ENCODE results near the gene DLG2.
"Not testable (repeated sequence)": the region's sequence is repeated elsewhere in the genome, so short reads cannot be mapped to it uniquely, and the experiment has no call there.

The DLG2 gene

DNA sequence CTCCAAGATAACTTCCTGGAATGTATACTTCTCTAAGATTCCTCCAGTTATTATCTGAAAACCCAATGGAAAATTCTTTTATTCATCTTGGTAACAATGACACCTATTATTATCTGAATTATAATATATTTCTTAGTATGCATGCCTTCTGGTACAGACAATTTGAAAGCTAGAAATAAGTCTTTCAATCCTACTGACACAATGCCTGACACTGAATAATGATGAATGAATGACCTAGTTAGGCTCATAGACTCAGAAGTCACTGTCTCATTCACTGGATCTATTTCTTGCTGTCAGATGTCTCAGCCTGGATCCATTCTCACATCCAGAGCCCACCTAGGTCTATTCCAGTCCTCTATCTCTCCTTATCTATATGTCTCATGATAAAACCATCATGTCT, 1214.3 kb downstream of the DLG2 start:
- FAIRE-seq = no peak

DNA sequence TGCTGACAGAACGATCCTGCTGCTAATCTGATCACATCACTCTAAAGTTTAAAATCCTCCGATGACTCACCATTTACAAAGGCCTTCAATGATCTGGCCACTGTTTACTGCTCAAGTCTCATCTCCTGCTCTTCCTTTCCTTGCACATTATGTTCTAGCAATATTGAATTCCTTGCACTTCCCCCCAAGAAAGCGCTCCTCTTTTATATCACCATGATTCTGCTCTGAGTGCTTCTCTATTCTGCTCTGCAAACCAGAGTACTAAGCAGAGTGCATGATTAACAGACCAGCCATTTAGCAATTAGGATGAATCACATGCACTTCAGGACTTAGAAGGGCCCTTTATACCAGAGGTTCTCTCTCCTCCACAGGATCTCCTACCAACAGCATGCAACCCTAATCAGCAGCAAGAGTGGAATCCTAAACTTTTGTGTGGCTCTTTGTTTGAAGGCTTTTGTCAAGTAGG, 1218.2 kb downstream of the DLG2 start:
- no peak for FAIRE-seq

DNA sequence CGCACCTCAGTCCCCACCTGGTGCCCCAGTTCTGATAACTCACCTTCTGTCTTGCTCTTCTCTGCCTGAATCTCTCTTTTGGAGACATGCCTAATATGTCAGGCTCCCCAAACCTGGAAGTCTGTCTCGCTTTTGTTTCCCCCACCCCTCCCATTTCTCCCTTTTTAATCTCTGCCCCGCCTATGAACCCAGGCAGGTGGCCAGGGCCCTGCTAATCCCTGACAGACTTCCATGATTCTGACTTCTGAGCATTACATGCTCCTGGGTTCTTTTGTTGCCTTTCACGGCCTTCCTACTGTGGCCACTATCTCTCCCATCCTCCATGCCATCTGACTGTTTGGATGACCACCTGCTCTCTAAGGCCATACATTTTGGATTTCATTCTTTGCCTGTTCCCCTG, 1220.1 kb downstream of the DLG2 start:
- FAIRE-seq = no peak

DNA sequence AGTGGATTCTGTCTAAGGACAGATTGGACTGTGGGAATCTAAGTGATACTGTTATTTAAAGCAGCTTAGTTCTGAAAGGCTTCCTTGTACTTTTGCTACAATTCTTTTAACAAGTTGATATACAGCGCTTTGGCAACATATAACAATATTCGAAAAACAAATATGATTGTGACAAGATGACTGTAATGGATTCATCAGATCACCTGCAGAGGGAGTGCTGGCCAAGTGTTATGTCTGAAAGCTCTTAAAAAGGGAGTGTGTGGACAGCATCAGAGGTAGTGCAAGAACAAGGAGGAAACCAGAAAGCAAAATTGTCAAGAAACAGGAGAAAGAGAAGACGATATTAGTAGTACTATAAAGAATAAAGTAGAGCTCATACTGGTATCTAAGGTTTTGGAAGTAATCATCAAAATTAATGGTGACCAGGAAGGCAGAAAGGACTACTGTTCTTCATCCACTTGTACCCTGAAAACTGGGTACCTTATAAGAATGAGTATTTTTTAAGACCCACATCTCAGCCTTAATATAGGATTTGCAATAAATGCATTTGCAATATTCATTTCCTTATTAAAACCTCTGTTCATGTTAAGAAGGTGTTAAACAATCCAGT, 1229.0 kb downstream of the DLG2 start:
- FAIRE-seq = no peak

DNA sequence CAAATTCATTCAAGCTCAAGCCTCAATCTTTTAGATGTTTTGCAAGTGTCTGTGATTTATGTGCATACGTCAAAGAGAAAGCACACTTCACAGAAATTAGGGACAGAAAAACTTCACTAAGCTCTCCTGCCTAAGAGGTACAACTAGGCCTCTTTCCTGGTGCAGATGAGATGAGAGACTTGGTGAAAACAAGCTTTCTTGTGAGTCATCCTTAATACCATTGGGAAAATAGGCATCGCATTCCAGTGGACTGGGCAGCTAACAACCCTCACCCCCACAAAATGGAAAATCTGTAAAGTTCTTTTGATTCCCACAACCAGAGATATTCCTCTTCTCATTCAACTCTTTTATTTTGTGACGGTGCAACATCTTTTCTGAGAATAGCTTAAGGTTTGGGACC, 1230.6 kb downstream of the DLG2 start:
- FAIRE-seq = no peak

DNA sequence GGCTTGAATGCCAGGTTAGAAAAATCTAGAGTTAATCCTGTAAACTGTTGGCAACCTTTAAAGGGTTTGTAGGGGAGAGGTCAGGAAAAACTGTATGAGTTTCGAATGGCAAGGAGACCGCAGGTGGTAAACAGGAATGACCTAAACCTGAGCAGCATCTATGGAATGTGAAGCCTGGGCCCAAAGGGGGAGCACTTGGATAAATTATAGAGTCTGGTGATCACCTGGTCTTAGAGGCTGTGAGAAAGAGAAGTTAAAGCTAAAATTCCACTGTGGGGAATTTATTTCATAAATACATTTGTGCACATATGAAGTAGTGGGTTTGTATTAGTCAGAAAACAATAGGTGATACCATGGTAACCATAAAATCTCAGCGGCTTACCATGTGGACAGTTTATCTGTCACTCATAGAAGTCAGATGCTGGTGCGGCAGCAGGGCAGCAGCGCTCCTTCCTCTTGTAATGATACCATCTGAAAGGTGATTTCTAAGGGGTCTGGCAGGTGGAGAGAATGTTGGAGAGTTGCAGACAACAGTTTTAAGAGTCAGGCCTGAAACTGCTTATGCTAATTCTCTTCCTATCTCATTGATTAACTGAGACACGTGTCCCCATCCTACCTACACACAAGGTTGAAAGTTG, 1236.6 kb downstream of the DLG2 start:
- no peak for FAIRE-seq

DNA sequence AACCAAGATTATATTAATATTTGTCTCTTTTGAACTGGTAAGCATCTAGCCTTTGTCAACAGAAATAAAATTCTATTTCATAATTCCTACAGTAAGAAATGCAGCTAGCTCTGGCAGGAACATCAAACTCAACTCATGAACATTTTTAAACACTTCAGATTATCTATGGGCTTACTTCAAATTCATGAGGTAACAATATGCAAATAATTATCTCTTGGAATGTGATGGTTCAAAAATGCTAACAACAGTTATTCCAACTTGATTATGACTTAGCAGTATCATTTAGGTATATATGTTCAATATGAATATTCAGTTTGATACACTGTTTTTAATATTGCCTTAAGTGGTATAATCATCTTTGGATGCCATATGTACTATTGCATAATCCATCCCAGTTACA, 1237.4 kb downstream of the DLG2 start:
- no peak for FAIRE-seq

DNA sequence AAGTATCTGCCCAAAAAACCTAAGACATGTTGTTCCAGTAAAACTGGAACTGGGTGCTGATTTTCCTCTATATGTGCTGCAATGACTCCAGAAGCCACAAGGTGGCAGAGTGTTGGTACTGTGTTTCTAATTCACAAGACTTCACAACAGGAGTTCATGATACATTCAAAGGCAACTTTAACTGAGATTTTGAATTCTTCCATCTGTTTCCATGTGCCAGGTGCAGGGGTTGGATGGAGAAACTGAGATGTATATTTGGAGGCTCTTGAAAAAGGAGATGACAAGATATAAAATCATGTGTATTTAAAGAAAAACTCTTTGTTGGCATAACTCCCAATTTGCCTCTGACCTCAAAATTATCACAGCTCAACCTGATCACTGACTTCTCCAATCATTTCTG, 1242.4 kb downstream of the DLG2 start:
- peak; percentile 93 for FAIRE-seq

DNA sequence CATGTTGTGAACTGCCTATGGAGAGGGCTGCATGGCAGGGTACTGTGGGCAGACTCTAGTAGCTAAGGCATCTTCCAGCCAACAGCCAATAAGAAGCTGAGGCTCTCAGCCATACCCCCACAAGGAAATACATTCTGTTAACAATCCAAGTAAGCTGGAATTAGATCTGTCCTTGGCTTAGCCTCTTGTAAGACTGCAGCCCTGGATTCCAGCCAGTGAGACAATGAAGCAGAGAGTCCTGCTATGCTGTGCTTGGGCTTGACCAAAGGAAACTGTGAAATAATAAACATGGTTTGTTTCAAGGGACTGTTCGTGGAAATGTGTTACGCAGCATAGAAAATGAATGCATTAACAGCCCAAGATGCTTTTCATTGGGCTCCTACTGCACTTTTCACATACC, 1243.6 kb downstream of the DLG2 start:
- no peak for FAIRE-seq

DNA sequence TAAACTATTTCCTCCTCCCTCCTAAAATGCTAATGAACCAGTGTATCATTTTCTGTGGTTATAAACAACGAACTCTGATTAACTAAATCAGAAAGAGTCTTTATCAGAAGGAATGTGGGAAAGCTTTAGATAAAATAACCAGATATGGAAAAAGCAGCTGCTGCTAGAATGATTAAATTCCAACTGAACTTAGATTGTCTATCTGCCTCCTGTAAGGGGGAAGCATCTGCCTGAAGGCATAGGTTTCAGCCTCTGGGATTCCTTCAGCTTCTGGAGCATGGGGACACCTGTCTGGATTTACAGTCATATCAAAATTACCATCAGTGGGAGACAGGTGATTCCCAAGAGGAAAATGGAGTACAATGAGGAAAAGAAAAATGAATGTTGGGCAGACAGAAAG, 1245.5 kb downstream of the DLG2 start:
- no peak for FAIRE-seq

DNA sequence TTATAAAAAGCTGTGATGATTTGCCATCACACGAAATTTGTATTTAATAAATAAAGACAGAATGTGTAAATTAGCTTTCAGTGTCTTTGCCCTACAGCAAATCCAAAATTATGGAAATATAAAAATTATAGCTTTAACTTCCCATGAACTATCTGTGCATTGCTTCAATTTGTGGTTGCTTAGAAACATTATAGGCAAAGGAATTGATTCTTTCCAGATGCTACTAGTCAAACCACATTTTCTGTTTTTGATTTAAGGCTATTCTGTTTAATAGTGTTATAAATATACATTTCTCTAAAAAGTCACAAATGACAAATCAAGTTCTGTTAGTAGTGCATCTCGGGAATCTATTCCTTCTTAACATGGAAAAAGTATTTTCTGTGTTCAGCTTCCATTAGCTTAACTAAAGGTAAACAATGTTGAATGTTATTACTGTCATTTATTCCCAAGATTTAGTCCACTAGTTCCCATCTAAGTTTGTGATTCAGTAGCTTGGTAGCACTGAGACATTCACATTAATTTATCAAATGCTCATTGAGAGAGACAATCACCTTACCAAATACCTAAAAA, 1254.7 kb downstream of the DLG2 start:
- FAIRE-seq = no peak

DNA sequence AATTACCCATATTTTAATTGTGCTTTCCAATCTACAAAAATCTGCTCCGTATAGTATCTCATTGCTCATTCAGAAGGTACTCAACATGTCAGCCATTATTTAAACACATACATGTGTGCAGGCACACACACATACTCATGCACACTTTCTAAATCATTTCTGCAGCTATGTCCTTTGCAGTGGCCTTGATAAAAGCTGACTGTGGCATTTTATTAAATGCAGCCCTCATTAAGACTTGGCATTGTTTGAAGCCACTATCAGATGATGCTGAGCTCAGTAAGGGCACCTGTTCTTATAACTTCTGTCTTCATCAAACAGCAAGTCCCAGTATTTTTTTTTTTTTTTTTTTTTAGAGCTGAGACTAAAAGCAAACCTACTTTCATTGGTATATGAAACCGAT, 1269.1 kb downstream of the DLG2 start:
- FAIRE-seq = no peak

DNA sequence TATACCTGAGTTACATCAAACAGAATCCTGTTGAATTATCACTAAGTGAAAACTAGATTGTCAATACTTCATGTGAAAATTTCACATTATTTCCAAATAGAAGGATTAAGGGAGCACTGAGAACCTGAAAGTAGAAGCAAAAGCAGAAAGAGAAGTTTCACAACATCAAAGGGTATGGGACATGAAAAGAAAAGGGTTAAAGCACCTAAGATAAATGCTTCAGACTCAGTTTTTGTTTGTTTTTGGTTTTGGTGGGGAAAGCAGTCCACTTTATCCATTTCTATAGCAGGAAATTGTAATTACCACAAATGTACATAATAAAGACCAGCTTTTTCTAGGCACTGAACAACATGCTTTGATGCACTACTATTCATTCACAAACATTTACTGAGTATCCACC, 1271.2 kb downstream of the DLG2 start:
- FAIRE-seq = no peak

DNA sequence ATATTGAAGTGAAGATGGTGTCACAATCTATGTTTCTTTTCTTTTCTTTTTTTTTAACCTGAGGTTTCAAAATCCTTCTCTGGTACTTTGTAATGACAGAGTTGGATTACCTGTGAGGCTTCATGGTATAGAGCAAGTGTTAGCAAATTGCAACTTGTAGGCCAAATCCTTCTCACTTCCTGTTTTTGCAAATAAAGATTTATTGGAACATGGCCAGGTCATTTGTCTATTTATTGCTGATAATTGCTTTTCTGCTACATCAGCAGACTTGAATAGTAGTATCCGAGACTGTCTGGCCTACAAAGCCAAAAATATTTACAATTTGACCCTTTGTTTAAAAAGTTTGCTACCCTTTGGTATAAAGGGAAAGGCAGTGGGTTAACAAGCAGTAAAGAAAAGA, 1281.5 kb downstream of the DLG2 start:
- no peak for FAIRE-seq

DNA sequence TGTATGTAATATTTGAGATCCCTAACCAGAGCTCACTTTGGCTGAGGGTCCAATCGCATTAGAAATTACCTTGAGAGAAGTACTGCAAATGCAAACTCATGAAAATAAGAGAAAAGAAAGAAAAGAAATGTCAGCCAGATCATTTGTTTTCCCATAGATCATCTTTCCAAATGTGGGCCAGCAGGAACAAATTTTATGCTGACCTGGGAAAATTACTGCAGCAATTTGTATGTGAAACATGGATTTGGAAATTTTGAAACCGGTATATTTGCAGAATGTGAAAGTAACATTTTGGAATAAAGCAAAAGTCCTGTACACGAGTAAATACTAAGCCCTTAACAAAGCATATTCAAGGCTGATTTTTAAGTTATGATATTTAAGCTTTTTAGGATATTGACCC, 1282.1 kb downstream of the DLG2 start:
- no peak for FAIRE-seq

DNA sequence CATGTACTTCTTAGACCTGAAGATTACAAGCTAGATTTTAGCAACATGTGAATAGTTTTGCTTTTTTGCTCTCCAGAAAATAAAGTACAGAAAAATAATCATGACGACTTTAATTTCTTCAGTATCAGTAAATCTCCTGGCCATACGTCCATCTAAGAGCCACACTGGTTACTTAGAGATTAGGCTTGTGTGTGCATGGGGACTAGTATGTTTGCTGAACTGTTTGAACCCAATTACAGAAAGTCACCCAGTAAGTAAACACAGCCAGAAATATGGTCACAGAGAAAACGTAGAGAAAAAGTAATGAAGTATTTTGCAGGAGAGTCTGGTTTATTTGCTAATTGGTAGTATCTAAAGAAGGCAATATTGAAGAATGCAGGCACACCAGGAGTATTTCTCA, 1287.3 kb downstream of the DLG2 start:
- no peak for FAIRE-seq

DNA sequence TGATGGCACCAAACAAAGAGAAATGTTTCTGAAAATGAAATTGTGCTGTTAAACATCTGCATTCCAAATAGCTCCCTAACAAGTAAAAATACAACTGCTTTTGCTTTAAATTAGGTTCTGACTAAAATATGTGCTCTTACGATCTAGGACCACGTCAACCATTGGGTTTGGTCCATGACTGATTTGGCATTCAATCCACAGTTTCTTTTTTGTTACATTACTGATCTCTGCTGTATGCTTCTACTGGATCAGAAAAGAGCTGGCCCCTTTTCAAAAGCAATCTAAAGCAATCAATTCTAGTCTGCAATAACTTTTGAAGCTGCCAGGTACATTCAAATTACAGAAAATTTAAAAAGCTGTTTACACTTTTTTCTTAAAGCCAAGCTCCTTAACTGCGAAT, 1293.9 kb downstream of the DLG2 start:
- no peak for FAIRE-seq

DNA sequence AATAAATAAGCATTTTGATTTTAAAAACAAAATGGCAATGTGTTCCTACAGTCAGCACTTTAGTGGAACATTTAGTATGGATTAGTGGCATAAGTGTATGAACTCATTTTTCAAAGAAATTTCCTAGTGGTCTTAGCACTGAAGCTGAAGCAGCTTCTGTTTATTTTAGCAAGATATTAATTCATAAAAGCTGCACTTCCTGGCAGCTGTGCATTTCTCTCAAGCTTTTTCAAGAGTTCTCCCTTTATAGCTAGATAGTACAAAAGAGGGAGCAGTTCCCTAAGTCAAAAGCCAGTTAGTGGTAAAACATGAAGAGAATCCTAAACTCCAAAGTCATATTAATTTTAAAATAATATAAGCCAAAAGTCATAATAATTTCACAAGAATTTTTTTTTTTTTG, 1304.9 kb downstream of the DLG2 start:
- no peak for FAIRE-seq

DNA sequence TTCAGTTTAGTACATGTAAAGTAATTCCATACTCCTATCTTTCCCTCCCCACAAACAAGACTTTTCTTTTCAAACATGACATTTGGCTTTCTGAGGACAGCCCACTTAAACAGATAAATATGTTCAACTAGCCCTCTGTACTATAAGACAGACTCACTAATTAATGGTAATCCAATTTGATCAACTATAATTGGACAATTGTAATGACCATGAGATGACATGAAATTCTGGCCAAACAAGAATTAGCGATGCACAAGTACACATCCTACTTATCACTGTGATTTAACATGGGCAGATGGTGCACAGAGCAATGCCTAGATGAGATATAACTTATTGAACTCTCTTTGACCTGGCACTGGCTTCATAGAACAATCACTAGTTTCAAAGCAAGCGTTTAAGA, 1307.3 kb downstream of the DLG2 start:
- no peak for FAIRE-seq

DNA sequence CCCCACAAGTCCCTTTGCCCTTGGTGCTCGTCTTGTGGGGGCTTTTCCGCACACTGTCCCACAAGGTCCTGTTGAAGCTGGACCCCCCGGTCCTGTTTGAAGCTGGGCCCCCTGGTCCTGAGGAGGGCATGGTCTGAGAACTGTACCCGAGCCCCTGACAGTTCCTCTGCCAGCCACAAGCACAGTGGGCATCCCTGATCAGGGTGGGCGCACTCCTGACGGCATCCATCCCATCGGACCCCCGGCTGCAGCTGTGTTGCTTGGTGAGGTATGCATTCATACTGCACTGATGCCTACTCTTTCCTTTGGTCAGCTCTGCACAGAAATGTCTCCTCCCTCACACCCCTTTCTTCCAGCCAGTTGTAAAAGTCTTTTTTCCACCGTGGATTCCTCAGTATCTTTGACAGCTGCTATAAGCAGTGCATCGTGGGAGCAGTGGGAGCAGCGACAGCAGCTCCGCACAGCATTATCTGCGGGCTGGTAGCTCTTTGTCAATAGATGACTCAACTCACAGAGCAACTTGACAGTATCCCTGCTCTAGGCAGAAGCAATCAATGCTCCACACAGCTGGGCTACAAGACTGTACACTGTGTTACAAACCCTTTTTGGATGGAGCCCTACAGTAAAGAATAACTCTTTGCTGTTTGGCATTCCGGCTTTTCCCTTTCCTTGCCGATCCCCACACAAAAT, 1310.1 kb downstream of the DLG2 start:
- FAIRE-seq = no peak

DNA sequence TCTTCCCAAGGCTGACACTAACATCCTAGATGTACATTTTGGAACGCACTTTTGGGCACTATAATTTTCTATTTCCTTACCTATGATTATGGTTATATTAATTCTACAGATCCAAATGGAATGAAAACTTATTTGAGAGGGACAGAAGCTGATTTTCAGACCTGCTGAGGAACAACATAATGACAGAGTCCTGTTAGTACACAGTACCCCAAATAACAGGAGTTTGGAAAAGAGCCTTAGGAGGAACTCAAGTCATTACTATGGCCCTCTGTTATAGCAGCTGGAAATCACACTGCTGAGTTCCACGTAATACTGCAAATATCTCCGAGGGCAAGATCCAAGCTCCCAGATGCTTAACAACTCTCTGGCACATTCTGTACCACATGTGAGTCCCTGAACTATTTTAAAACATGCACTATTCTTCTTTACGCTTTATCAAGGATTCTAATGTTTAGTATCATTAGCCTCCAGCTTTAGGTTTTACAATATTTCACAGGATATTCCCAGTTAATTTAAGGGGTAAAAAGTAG, 1313.2 kb downstream of the DLG2 start:
- FAIRE-seq = no peak

DNA sequence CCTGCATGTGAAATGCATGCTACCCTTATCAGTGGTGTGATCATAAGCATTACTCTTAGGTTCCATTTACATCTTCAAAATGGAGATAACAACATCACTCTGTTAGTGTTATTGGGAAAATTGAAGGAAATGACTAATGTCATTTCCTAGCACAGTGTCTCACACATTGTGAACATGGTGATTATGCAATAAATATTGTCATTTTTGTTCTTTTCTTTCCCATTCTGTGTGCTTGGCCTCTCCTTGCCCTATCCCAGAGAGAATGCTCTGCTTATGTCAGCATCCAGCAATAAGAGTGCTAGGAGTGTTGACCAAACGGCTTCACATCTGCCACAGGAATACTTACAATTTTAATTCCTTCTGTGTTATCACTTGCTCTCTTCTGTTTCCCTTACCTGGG, 1316.9 kb downstream of the DLG2 start:
- no peak for FAIRE-seq

DNA sequence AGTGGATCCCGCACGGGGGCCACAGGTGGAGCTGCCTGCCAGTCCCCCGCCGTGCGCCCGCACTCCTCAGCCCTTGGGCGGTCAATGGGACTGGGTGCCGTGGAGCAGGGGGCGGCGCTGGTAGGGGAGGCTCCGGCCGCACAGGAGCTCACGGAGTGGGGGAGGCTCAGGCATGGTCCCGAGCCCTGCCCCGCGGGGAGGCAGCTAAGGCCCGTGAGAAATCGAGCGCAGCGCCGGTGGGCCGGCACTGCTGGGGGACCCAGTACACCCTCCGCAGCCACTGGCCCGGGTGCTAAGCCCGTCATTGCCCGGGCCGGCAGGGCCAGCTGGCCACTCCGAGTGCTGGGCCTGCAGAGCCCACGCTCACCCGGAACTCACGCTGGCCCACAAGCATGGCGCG, 1318.7 kb downstream of the DLG2 start:
- FAIRE-seq = not testable (repeated sequence)

DNA sequence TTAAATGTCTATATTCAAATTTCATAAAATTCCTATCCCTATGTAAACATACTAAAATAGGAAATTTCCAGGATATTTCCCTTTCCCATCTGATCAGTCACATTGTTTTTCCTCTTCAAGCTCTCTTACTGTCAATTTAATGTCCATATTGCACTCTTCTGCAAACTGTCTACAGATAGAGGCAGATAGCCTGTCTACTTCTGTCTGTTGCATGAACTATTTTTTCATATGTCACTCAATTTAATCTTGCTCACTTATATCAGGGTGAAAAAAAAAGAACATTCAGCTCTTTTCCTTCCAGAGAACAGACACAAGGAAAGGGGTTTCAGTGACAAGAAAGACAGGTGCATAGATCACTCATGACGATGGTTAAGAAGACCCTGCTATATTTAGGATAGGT, 1327.1 kb downstream of the DLG2 start:
- FAIRE-seq = no peak

Measured in G401.6 (cell line).